H1 (cell line): Measurements from ENCODE around the gene LDHB. TPM values are rescaled to one million over a fixed set of nuclear protein-coding genes. Genes with fewer than 3 reads are reported as not detected.

Experiments used
- CTCF ChIA-PET: fragments of 300-600 bp; sonication (Branson Sonifier 250); formaldehyde crosslinking; loops from one replicate; lab custom pipeline; 2021; ENCODE audit not compliant: partially characterized antibody; lab: Charles Lee
- POLR2A ChIA-PET: fragments of 300-600 bp; sonication (Branson Sonifier 250); formaldehyde crosslinking; loops from one replicate; lab custom pipeline; 2021; ENCODE audit warnings: inconsistent platforms; ENCODE audit not compliant: partially characterized antibody; lab: Charles Lee
- DNase-seq, 2 experiments: peaks; one replicate each; pipeline versions ENCODE4 v3.0.0 to v3.0.0-alpha.2; 2010 to 2022; ENCODE audit warnings: low spot score in 2 of 2, low read depth in 1 of 2, mixed read lengths in 1 of 2
- FAIRE-seq: peaks from 2 replicates; lab custom pipeline; 2011; peaks lifted over from hg19 to GRCh38; lab: Jason Lieb, UNC
- H2AFZ ChIP-seq: 2 replicates; pipeline ENCODE4 v1.8.1; 2012; ENCODE audit warnings: low read length, inconsistent platforms
- H2AK5ac ChIP-seq: 2 replicates; pipeline ENCODE4 v1.6.1; 2013; ENCODE audit warnings: low read depth, low read length
- H2BK120ac ChIP-seq: replicated peaks from 2 replicates; pipeline ENCODE3; 2013; ENCODE audit warnings: low read depth, low read length, inconsistent platforms
- H2BK12ac ChIP-seq: 2 replicates; pipeline ENCODE4 v1.6.1; 2013; ENCODE audit warnings: low read depth, low read length
- H2BK15ac ChIP-seq: 2 replicates; pipeline ENCODE4 v1.6.1; 2013; ENCODE audit warnings: low read length
- H2BK20ac ChIP-seq: 2 replicates; pipeline ENCODE4 v1.6.1; 2013; ENCODE audit warnings: low read length
- H2BK5ac ChIP-seq: 2 replicates; pipeline ENCODE4 v1.6.1; 2013; ENCODE audit warnings: low read depth, low read length
- H3K14ac ChIP-seq: 2 replicates; pipeline ENCODE4 v1.6.1; 2013; ENCODE audit warnings: inconsistent platforms; ENCODE audit not compliant: insufficient read length
- H3K18ac ChIP-seq: 2 replicates; pipeline ENCODE4 v1.6.1; 2013; ENCODE audit warnings: low read length; ENCODE audit errors: extremely low read depth
- H3K23ac ChIP-seq: 2 replicates; pipeline ENCODE4 v1.6.1; 2013; ENCODE audit warnings: inconsistent platforms; ENCODE audit not compliant: insufficient read length
- H3K23me2 ChIP-seq: 2 replicates; pipeline ENCODE4 v1.6.1; 2013; ENCODE audit warnings: low read depth, low read length
- H3K27ac ChIP-seq: 2 replicates; pipeline ENCODE4 v1.6.1; 2011; ENCODE audit warnings: low read depth, low read length, inconsistent platforms
- H3K27me3 ChIP-seq, 4 experiments: replicated peaks in 1 of 4; 1 replicate in 1 of 4; 2 replicates in 3 of 4; pipeline versions ENCODE4 v1.6.1 to v1.8.1; 2011 to 2013; ENCODE audit warnings: low read length in 3 of 4, mild to moderate bottlenecking in 3 of 4, inconsistent platforms in 2 of 4, mixed read lengths in 2 of 4, moderate library complexity in 1 of 4; ENCODE audit not compliant: control insufficient read depth in 3 of 4, insufficient read depth in 3 of 4; ENCODE audit errors: extremely low read depth in 1 of 4
- H3K36me3 ChIP-seq, 4 experiments: 2 replicates each; pipeline versions ENCODE4 v1.6.1 to v1.8.1; 2011 to 2013; ENCODE audit warnings: mild to moderate bottlenecking in 4 of 4, low read length in 3 of 4, moderate library complexity in 2 of 4, control low read depth in 1 of 4, inconsistent platforms in 1 of 4; ENCODE audit not compliant: insufficient read depth in 4 of 4, control insufficient read depth in 2 of 4
- H3K4ac ChIP-seq: replicated peaks from 2 replicates; pipeline ENCODE3; 2013; ENCODE audit warnings: low read length, low read depth, mixed read lengths, inconsistent platforms; ENCODE audit not compliant: insufficient read length
- H3K4me1 ChIP-seq, 4 experiments: replicated peaks in 1 of 4; 1 replicate in 1 of 4; 2 replicates in 3 of 4; pipeline versions ENCODE4 v1.6.1 to v1.8.1; 2011 to 2013; ENCODE audit warnings: low read length in 3 of 4, inconsistent platforms in 2 of 4, mixed read lengths in 1 of 4; ENCODE audit not compliant: insufficient read depth in 4 of 4, control insufficient read depth in 3 of 4
- H3K4me2 ChIP-seq, 2 experiments: 2 replicates each; pipeline versions ENCODE4 v1.6.1 to v1.8.1; 2011 to 2013; ENCODE audit warnings: low read depth in 2 of 2, low read length in 2 of 2, control low read depth in 1 of 2, inconsistent platforms in 1 of 2, mild to moderate bottlenecking in 1 of 2; ENCODE audit not compliant: insufficient read depth in 1 of 2
- H3K4me3 ChIP-seq, 4 experiments: fragments of 200-600, 300-600 bp in 1 of 4; sonication (generic), shearing (Covaris generic), sonication (Bioruptor Twin) in 1 of 4; 2 replicates each; pipeline versions ENCODE4 v1.5.1 to v1.8.1; 2011 to 2016; ENCODE audit warnings: low read length in 4 of 4, low read depth in 3 of 4, control low read depth in 2 of 4, inconsistent platforms in 2 of 4, mild to moderate bottlenecking in 2 of 4, mixed read lengths in 1 of 4, moderate library complexity in 1 of 4; ENCODE audit not compliant: insufficient read depth in 2 of 4; ENCODE audit errors: extremely low read depth in 1 of 4
- H3K56ac ChIP-seq: replicated peaks from 2 replicates; pipeline ENCODE3; 2013; ENCODE audit warnings: low read depth, mild to moderate bottlenecking, mixed read lengths, low read length, inconsistent platforms; ENCODE audit not compliant: insufficient read length
- H3K79me1 ChIP-seq: 2 replicates; pipeline ENCODE4 v1.6.1; 2013; ENCODE audit warnings: low read depth, low read length, control low read depth
- H3K79me2 ChIP-seq, 2 experiments: 2 replicates each; pipeline versions ENCODE4 v1.6.1 to v1.8.1; 2012 to 2013; ENCODE audit warnings: low read length in 2 of 2, mild to moderate bottlenecking in 2 of 2, inconsistent platforms in 1 of 2; ENCODE audit not compliant: insufficient read depth in 2 of 2, control insufficient read depth in 1 of 2
- H3K9ac ChIP-seq, 4 experiments: replicated peaks in 1 of 4; 1 replicate in 1 of 4; 2 replicates in 3 of 4; pipeline versions ENCODE4 v1.6.1 to v1.8.1; 2011 to 2013; ENCODE audit warnings: low read depth in 3 of 4, low read length in 3 of 4, control low read depth in 2 of 4, mild to moderate bottlenecking in 2 of 4, moderate library complexity in 2 of 4, inconsistent platforms in 1 of 4; ENCODE audit errors: extremely low read depth in 1 of 4
- H3K9me3 ChIP-seq, 2 experiments: 2 replicates each; pipeline versions ENCODE4 v1.6.1 to v1.8.1; 2012 to 2013; ENCODE audit warnings: mild to moderate bottlenecking in 2 of 2, moderate library complexity in 2 of 2, control low read depth in 1 of 2, inconsistent platforms in 1 of 2, low read depth in 1 of 2, low read length in 1 of 2, mixed read lengths in 1 of 2; ENCODE audit not compliant: insufficient read depth in 2 of 2
- H4K20me1 ChIP-seq, 2 experiments: replicated peaks in 1 of 2; 2 replicates each; pipeline versions ENCODE3 to v1.8.1; 2011 to 2013; ENCODE audit warnings: inconsistent platforms in 2 of 2, low read length in 2 of 2, mild to moderate bottlenecking in 1 of 2; ENCODE audit not compliant: insufficient read depth in 2 of 2, control insufficient read depth in 1 of 2
- H4K5ac ChIP-seq: 2 replicates; pipeline ENCODE4 v1.6.1; 2013; ENCODE audit warnings: low read length, low read depth, mixed read lengths, inconsistent platforms; ENCODE audit not compliant: insufficient read length
- H4K8ac ChIP-seq: 2 replicates; pipeline ENCODE4 v1.8.0; 2013; ENCODE audit warnings: mild to moderate bottlenecking, moderate library complexity, low read length, inconsistent platforms; ENCODE audit not compliant: insufficient read depth; ENCODE audit errors: extremely low read depth
- H4K91ac ChIP-seq: replicated peaks from 2 replicates; pipeline ENCODE3; 2013; ENCODE audit warnings: low read length, mixed read lengths, inconsistent platforms; ENCODE audit not compliant: insufficient read length
- CREB1 ChIP-seq: IDR thresholded peaks from 2 replicates; pipeline ENCODE4 v1.6.1; 2012; ENCODE audit warnings: inconsistent platforms
- E2F6 ChIP-seq: IDR thresholded peaks from 2 replicates; pipeline ENCODE4 v1.6.1; 2012; ENCODE audit warnings: inconsistent platforms
- HDAC6 ChIP-seq: IDR thresholded peaks from one replicate; pipeline ENCODE4 v1.7.1; 2012; ENCODE audit warnings: low read depth, mild to moderate bottlenecking, inconsistent platforms, low read length, moderate library complexity
- MAX ChIP-seq: IDR thresholded peaks from 2 replicates; pipeline ENCODE4 v1.6.1; 2012; ENCODE audit warnings: inconsistent platforms
- TCF12 ChIP-seq: IDR thresholded peaks from 2 replicates; pipeline ENCODE4 v1.6.1; 2011; ENCODE audit warnings: low read depth, mild to moderate bottlenecking, low read length
- ZNF274 ChIP-seq: IDR thresholded peaks from 2 replicates; pipeline ENCODE4 v1.7.0; 2012; ENCODE audit warnings: low read length, borderline replicate concordance; ENCODE audit errors: extremely low read depth
- WGBS, 2 experiments: shearing (Covaris generic) in 1 of 2; methylation state at CpG; one replicate each; pipeline versions ENCODE4 v1.1.6 to v1.1.7; 2013 to 2015; ENCODE audit warnings: low lambda C conversion rate in 2 of 2, mixed read lengths in 2 of 2, inconsistent platforms in 1 of 2, low coverage in 1 of 2, missing lambda C conversion rate in 1 of 2; ENCODE audit not compliant: insufficient replicate concordance in 2 of 2, insufficient coverage in 1 of 2, insufficient read length in 1 of 2; ENCODE audit errors: extremely low coverage in 1 of 2, missing lambda C conversion rate in 1 of 2; 5-methylcytosine and 5-hydroxymethylcytosine counted together
- polyA plus RNA-seq, 7 experiments: library from polyadenylated mRNA; depleted of rRNA in 3 of 7; stranded (reverse) in 5 of 7; unstranded in 2 of 7; fragments of >200 nt in 5 of 7; fragments of 200-250 nt in 2 of 7; gene quantifications; 1 replicate in 5 of 7; 2 replicates in 1 of 7; 4 replicates in 1 of 7; pipeline versions ENCODE4 v1.2.1 to v1.2.3, GENCODE V29; 2011 to 2013; ENCODE audit warnings: missing spikeins in 2 of 7, mixed read lengths in 2 of 7
- total RNA-seq: library from RNA; stranded (reverse); fragmentation: NEBNext Ultra II Directional; extraction: Animal tissue kit (Norgen Biotek cat#: 25700); gene quantifications from 2 replicates; pipeline ENCODE4 v1.2.1, GENCODE V29; 2021

LDHB gene
- total and polyA plus RNA-seq, 2 of the 8 experiments (the other 6 are each of a cell fraction or from before 2014, with no cell fraction given): 1,177 to 1,781 TPM

- H3K14ac ChIP-seq: no peak overlapping the region
- no peak for FAIRE-seq
- no peak overlapping the region for H3K23ac ChIP-seq
- no peaks in the 10 kb centered on the region for H4K20me1 ChIP-seq
- H2AK5ac ChIP-seq: no peak overlapping the region
- no peak overlapping the region for H4K8ac ChIP-seq
- no peak overlapping the region for H3K27ac ChIP-seq
- no peak overlapping the region for H3K56ac ChIP-seq
- no peak overlapping the region for H3K4me3 ChIP-seq
- DNase-seq: no peak
- no peak overlapping the region for H2BK15ac ChIP-seq
- H2AFZ ChIP-seq: no peak overlapping the region
- no peak overlapping the region for H2BK5ac ChIP-seq
- ChIA-PET CTCF (interaction anchor here (1.0 to 1.2 kb wide), 2 partner anchors 96 to 375 kb away, joined by 3 read pairs; no protein-coding TSS in a partner anchor), POLR2A (no interaction called here)
- no peak overlapping the region for H3K4ac ChIP-seq
- H3K36me3 ChIP-seq: no peaks in the 10 kb centered on the region
- H3K27me3 ChIP-seq: no peaks in the 10 kb centered on the region
- H3K9ac ChIP-seq: no peak overlapping the region
- no peaks in the 10 kb centered on the region for H3K79me1 ChIP-seq
- no peaks in the 10 kb centered on the region for H3K23me2 ChIP-seq
- H4K91ac ChIP-seq: no peak overlapping the region
- H2BK120ac ChIP-seq: no peak overlapping the region
- no peak overlapping the region for H2BK20ac ChIP-seq
- H3K18ac ChIP-seq: no peak overlapping the region
- no peaks in the 10 kb centered on the region for H3K4me1 ChIP-seq
- WGBS, 2 experiments: 84% methylated on average over 2 of the region's 2 CpGs; no CpG with 5 or more reads in 1 of the 2 experiments
- H3K79me2 ChIP-seq: no peaks in the 10 kb centered on the region
- H3K4me2 ChIP-seq: no peak overlapping the region
- H3K9me3 ChIP-seq: no peaks in the 10 kb centered on the region
- no peak overlapping the region for H4K5ac ChIP-seq
- H2BK12ac ChIP-seq: no peak overlapping the region
- TF ChIP-seq CREB1 (no peak), TCF12 (no peak), E2F6 (no peak), HDAC6 (no peak), MAX (no peak), ZNF274 (no peak)
Measured at GRCh38 chr12:21614506-21614905, 43.1 kb downstream of the LDHB start.
